22Rv1 (cell line): ENCODE data around the gene DLG5.

Source experiments
- H3K27ac ChIP-seq: fragments of 450-650 bp; 2 replicates; pipeline ENCODE4 v1.5.1; 2017
- CTCF ChIP-seq: fragments of 450-650 bp; IDR thresholded peaks from 2 replicates; pipeline ENCODE4 v1.5.1; 2017; ENCODE audit warnings: mild to moderate bottlenecking
- ZFX ChIP-seq: fragments of 450-650 bp; IDR thresholded peaks from 2 replicates; pipeline ENCODE4 v1.6.1; 2017; ENCODE audit warnings: antibody characterized with exemption, borderline replicate concordance

Gene DLG5

GRCh38 chr10:77742172-77742571 is 184.4 kb downstream of the DLG5 start:
- H3K27ac ChIP-seq, result no peak overlapping the region
- TF ChIP-seq CTCF, result no peak
- no peak for TF ChIP-seq ZFX

DNA sequence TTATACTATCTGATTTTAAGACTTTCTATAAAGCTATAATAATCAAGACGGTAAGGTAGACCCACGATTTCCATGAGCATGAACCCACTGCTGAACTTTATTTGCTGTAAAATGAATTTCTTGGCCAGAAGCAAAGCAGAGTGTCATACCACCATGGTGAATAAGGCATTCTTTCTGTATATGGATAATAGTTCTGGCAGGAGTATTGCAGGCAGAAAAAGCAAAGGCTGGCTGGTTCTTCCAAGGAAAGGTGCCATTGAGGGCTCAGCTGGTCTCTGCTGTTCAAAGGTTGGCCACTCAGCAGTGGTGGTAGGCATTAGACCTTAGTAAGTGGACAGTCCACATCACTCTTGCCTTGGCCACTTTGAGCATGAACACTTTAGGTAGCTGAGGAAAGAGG is 184.8 kb downstream of the DLG5 start:
- TF ChIP-seq ZFX (no peak), CTCF (no peak)
- H3K27ac ChIP-seq, result no peak overlapping the region
